Activated T-helper 1 cell treated with Interleukin-2 at 50 U/mL for 16 hours (primary cell): ENCODE measurements around the gene SEPHS2.
"Not testable (repeated sequence)": the region's sequence is repeated elsewhere in the genome, so short reads cannot be mapped to it uniquely, and the experiment has no call there.

Experiments used
- DNase-seq: peaks from one replicate; pipeline ENCODE4 v3.0.0-alpha.2; 2020; ENCODE audit warnings: low read depth

Gene SEPHS2

DNA sequence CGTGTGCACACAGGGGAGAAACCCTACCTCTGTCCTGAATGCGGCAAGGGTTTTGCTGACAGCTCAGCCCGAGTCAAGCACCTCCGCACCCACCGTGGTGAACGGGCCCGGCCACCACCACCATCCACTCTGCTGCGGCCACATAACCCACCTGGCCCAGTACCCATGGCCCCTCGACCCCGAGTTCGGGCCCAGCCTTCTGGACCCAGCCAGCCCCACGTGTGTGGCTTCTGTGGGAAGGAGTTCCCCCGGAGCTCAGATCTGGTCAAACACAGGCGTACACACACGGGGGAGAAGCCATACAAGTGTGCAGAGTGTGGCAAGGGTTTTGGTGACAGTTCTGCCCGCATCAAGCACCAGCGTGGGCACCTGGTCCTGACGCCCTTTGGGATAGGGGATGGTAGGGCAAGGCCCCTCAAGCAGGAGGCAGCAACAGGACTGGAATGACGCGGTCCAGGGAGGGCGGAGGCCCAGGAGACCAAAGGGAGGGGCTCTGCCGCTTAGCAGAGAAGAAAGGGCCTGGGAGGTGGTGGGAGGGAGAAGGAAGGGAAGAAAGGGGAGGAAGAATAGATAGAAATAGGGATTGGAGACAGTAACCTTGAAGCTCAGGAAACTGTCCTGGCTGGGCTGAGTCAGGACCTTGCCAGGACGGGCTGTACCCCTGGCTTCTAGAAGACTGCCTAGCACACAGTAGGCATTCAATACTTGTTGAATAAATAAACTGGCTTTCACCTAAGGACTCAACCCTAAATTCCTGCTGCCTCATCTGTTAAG is 46.8 kb downstream of the SEPHS2 start:
- no peak for DNase-seq

DNA sequence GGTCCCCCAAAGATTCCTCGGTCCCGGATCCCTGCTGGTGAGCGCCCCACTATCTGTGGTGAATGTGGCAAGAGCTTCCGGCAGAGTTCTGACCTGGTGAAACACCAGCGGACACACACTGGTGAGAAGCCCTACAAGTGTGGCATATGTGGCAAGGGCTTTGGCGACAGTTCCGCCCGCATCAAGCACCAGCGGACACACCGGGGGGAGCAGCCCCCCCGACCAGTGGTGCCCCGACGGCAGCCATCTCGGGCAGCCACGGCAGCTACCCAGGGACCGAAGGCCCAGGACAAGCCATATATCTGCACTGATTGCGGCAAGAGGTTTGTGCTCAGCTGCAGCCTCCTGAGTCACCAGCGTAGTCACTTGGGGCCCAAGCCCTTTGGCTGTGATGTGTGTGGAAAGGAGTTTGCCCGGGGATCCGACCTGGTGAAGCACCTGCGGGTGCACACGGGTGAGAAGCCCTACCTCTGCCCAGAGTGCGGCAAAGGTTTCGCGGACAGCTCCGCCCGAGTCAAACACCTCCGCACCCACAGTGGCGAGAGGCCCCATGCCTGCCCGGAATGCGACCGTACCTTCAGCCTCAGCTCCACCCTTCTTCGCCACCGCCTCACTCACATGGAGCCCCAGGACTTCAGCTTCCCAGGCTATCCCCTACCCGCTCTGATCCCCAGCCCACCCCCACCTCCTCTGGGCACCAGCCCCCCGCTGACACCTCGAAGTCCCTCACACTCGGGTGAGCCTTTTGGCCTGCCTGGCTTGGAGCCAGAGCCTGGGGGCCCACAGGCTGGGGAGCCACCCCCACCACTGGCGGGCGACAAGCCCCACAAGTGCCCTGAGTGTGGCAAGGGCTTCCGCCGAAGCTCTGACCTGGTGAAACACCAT is 47.7 kb downstream of the SEPHS2 start:
- no peak for DNase-seq

DNA sequence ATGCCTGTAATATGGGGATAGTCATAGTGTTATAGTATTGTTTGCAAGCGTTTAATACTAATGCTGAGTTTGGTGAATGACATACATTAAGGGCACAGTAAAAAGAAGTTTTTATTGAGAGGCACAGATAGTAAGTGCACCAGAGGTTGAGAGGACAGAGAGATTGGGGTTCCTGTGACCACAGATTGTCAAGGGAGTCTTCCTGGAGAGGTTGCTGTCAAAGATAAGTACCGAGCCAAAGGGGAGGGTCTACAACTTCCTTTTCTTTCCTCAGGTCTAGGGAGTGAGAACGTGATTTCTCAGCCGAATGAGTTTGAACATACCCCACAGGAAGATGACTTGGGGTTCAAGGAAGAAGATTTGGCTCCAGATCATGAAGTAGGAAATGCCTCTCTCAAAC is 48.6 kb downstream of the SEPHS2 start:
- no peak for DNase-seq

DNA sequence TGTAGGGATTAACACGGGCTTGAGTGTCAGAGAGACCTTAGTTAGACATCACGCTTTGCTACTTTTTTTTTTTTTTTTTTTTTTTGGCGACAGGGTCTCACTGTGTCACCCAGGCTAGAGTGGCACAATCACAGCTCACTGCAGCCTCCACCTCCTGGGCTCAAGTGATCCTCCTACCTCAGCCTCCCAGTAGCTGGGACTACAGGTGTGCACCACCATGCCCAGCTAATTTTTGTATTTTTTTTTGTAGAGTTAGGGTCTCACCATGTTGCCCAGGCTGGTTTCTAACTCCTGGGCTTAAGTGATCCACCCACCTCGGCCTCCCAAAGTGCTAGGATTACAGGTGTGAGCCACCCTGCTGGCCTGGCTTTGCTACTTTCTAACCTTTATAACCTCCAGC is 49.0 kb downstream of the SEPHS2 start:
- DNase-seq: not testable (repeated sequence)

DNA sequence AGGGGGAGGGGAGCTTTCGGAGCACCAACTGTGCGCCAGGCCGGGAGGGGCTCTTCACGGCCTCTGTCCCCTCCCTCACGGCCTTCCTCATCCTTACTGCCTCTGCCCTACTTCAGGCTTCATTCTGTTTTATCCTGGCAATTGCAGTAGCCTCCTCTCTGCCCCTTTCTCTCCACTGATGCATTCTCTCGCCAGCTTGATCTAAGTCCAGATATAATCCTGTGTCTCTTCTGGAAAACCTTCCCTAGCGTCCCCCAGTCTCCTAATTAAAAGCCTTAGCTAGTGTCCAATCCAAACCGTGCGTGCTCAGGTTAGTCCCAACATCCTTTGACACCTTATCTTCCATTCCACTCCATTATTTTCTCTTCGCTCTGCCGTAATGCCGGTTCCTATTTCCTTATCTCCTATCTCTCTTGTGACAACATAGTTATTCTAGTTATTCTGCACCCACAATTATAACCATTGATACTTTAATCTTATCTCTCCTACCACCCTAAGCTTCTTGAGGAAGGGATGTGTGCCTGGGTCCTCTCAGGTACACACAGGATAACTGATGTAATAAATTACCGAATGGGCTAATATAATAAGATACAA is 49.6 kb downstream of the SEPHS2 start:
- no peak for DNase-seq

DNA sequence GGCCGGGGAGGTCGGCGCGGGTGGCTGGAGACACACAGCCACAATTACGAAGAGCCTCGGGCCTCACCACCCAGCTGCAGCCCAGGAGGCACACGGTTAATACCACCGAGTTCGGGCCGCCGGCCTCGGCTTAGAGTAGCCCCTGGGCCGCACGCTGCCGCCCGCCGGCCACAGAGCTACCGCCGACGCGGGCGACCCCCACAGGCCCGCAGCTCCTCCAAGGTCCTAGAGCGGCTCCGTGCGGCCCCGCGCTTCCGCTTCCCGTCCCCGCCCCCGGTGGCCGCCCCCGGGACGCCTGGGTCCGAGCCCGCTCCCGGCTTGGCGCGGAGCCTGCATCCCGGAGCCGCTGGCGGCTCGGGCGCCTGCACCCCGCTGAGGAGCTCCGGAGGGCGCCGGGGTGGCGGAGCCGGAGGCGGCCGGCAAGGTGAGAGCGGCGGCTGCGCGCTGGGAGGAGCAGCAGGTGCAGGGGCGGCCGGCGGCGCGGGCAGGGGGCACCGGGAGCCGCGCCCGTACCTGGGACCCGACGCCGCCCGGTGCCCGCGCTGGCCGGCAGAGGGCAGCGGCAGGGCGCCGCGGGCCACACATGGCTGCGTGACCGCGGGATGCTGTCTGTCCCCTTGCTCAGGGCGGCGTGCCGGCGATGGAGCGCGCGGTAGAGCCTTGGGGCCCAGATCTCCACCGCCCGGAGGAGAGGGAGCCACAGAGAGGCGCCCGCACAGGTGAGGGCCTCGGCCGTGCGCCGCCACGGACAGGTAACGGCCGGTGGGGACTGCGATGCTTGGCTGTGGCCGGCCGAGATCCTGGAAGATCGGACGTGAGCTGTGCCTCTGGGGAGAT is 50.3 kb downstream of the SEPHS2 start, which contains the start of gene ZNF48:
Gene ZNF48, plus strand, starts transcription at position 266 of the 837 bp plus-strand sequence. Its CDS starts 375 bp downstream, at position 641.
- DNase-seq: peak; percentile 47

DNA sequence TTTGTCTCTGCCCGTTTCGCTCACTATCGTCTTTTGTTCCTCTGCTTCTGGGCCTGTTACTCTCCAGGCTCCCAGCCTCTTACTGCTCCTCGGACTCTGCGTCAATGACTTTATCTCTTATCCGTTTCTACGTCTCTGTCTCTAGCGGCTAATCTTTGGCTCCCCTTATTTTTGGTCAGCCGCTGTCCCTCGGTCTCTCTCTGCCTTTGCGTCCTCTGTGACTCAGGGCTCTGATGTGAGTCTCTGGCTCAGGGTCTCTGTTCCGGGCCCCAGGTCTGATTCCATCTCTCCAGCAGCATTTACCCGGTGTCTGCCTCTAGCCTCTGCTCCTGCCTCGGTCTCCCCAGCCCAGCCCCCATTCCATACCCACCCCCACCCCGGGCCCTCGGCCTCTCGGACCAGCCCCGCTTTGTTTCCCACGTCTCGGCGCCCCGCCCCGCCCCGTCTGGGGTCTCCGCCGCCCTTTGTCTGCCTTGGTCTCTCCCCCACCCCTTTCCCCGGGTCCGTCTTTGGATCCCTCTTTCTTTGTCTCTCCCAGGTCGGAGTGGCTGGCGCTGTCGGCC is 51.0 kb downstream of the SEPHS2 start:
- DNase-seq: no peak
